AG09319 (cell line): Measurements from ENCODE around the gene NRXN2.
"Not testable (repeated sequence)": the region's sequence is repeated elsewhere in the genome, so short reads cannot be mapped to it uniquely, and the experiment has no call there.

Experiments
- DNase-seq: peaks from one replicate; pipeline ENCODE4 v3.0.0-alpha.2; 2010; ENCODE audit warnings: low read depth; ENCODE audit errors: extremely low read depth
- CTCF ChIP-seq: IDR thresholded peaks from 2 replicates; pipeline ENCODE4 v1.5.1; 2011; ENCODE audit warnings: low read depth, mild to moderate bottlenecking, inconsistent platforms, low read length, moderate library complexity

Gene NRXN2

GRCh38 chr11:64673279-64673678, 49.7 kb downstream of the NRXN2 start:
- no peak for TF ChIP-seq CTCF

GRCh38 chr11:64672875-64673274, 50.1 kb downstream of the NRXN2 start:
- no peak for TF ChIP-seq CTCF
- no peak for DNase-seq

More at GRCh38 chr11:64673279-64673678, 49.7 kb downstream of the NRXN2 start:
- DNase-seq: no peak

- TF ChIP-seq CTCF: no peak
- DNase-seq: no peak
Measured at GRCh38 chr11:64670975-64671374, 52.0 kb downstream of the NRXN2 start.

- DNase-seq: no peak
- no peak for TF ChIP-seq CTCF
Measured at GRCh38 chr11:64667154-64667745, 55.7 kb downstream of the NRXN2 start.

GRCh38 chr11:64665411-64665821, 57.6 kb downstream of the NRXN2 start:
- DNase-seq: no peak
- no peak for TF ChIP-seq CTCF

- DNase-seq: not testable (repeated sequence)
Measured at GRCh38 chr11:64664236-64664870, 58.6 kb downstream of the NRXN2 start.

- no peak for DNase-seq
- no peak for TF ChIP-seq CTCF
Measured at GRCh38 chr11:64663656-64664055, 59.3 kb downstream of the NRXN2 start.

- DNase-seq: no peak
- no peak for TF ChIP-seq CTCF
Measured at GRCh38 chr11:64661614-64662013, 61.4 kb downstream of the NRXN2 start.
